Psoas muscle (tissue), 8 donors: ENCODE results near the gene CTU2. TPM values are rescaled to one million over a fixed set of nuclear protein-coding genes. Genes with fewer than 3 reads are reported as not detected.

Source experiments
- ATAC-seq, 4 donors: fragments of 200-7000 bp; cut with Tn5 transposase; one replicate each; pipeline ENCODE4 v1.9.1; 2020; ENCODE audit warnings: moderate library complexity in 3 of 4, mild to moderate bottlenecking in 2 of 4
- DNase-seq, 2 donors: peaks; one replicate each; pipeline ENCODE4 v3.0.0-alpha.2; 2020
- H3K27ac ChIP-seq: fragments of 200-600 bp; one replicate; pipeline ENCODE4 v1.8.0; 2022
- H3K27me3 ChIP-seq, 3 donors: fragments of 200-600 bp in 1 of 3; one replicate each; pipeline versions ENCODE4 v1.6.1 to v1.8.0; 2013 to 2022; ENCODE audit warnings: low read length in 2 of 3, mild to moderate bottlenecking in 2 of 3, moderate library complexity in 1 of 3; ENCODE audit not compliant: insufficient read depth in 3 of 3
- H3K36me3 ChIP-seq, 2 donors: fragments of 200-600 bp in 1 of 2; one replicate each; pipeline versions ENCODE4 v1.6.1 to v1.8.0; 2013 to 2022; ENCODE audit warnings: low read depth in 1 of 2, mild to moderate bottlenecking in 1 of 2, moderate library complexity in 1 of 2; ENCODE audit not compliant: insufficient read depth in 1 of 2
- H3K4me1 ChIP-seq: fragments of 200-600 bp; one replicate; pipeline ENCODE4 v1.8.0; 2022
- H3K4me3 ChIP-seq: fragments of 200-600 bp; one replicate; pipeline ENCODE4 v1.8.0; 2022; ENCODE audit warnings: mild to moderate bottlenecking
- H3K9me3 ChIP-seq: fragments of 200-600 bp; one replicate; pipeline ENCODE4 v1.8.0; 2022
- CTCF ChIP-seq: fragments of 200-600 bp; IDR thresholded peaks from one replicate; pipeline ENCODE4 v1.8.0; 2022; ENCODE audit warnings: antibody characterized with exemption
- WGBS, 3 donors: extraction: QIAGEN DNeasy Blood & Tissue Kit; methylation state at CpG; one replicate each; pipeline versions ENCODE4 v1.1.6 to v1.1.7; 2013; 5-methylcytosine and 5-hydroxymethylcytosine counted together
- intact Hi-C, 2 donors: fragments of 100-400 bp; cut with DNase I; formaldehyde crosslinking; loops; one replicate each; pipeline versions ENCODE4 v1.11.0 to v1.14.2; 2022
- polyA plus RNA-seq, 3 donors: library from polyadenylated mRNA; stranded (reverse); fragments of 200-250 nt; gene quantifications; one replicate each; pipeline ENCODE4 v1.2.3, GENCODE V29; 2013
- total RNA-seq, 4 donors: library from RNA; stranded (reverse); fragmentation: NEBNext Ultra II Directional in 2 of 4; extraction: Animal tissue kit (Norgen Biotek cat#: 25700) in 2 of 4; gene quantifications; one replicate each; pipeline versions ENCODE4 v1.2.1 to v1.2.4, GENCODE V29; 2021 to 2023
- donor health status: healthy with polysubstance abuse.
- donor health status: DM: no; HTN: no; CAD: no; lungs with moderate emphysema.
- donor health status: Bipolar disorder and iron deficiency.
- donor health status: healthy.
- donor health status: DM: yes; HTN: yes; CAD: no.
- donor health status: DM: no; HTN: no; CAD: no.
- donor health status: DM: no; HTN: no; CAD: no.
- donor health status: DM: yes; HTN: yes; CAD: no.

CTU2 gene
- total and polyA plus RNA-seq, 7 donors: 12.4 to 24.1 (median 20.2) TPM

GRCh38 chr16:88760424-88761142 is 54.3 kb downstream of the CTU2 start:
- H3K9me3 ChIP-seq: no peaks in the 10 kb centered on the region
- DNase-seq (no peak), ATAC-seq (no peak)
- H3K36me3 ChIP-seq: no peaks in the 10 kb centered on the region
- peaks cover 0 to 12% (median 8%) of the 10 kb centered on the region in 3 donors for H3K27me3 ChIP-seq
- TF ChIP-seq CTCF: no peak
- H3K4me1 ChIP-seq: no peaks in the 10 kb centered on the region
- H3K27ac ChIP-seq: no peak overlapping the region
- 75 to 78% (median 78%) methylated on average over 23 to 24 of the region's 24 CpGs for WGBS, 3 donors
- no peak overlapping the region for H3K4me3 ChIP-seq
- intact Hi-C loops: no loop called here

DNA sequence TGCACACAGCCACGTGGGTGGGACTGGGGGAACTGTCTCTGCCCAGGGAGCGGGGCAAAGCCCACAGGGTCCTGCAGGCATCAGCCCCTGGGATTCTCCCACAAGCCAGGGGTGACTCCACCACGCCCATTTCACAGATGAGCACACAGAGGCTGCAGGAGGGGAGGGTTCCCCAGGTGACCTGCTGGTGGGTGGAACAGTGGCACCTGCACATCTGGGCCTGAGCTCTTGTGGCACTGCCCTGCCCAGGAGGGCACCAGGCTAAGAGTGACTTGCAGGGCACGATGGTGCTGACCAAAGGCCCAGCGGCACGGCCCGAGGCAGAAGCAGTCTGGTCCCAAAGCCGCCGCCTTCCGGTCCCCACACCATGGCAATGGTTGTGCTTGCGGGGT is 54.8 kb downstream of the CTU2 start:
- intact Hi-C loops: no loop called here
- Histone ChIP-seq H3K27ac (no peak overlapping the region), H3K36me3 (no peaks in the 10 kb centered on the region), H3K27me3 (peaks cover 0 to 8% (median 7%) of the 10 kb centered on the region in 3 donors), H3K9me3 (no peaks in the 10 kb centered on the region), H3K4me3 (no peak overlapping the region), H3K4me1 (no peaks in the 10 kb centered on the region)
- WGBS, 3 donors: 86 to 97% (median 92%) methylated on average over 11 of the region's 11 CpGs
- no peak for TF ChIP-seq CTCF
- DNase-seq (no peak), ATAC-seq (no peak)

DNA sequence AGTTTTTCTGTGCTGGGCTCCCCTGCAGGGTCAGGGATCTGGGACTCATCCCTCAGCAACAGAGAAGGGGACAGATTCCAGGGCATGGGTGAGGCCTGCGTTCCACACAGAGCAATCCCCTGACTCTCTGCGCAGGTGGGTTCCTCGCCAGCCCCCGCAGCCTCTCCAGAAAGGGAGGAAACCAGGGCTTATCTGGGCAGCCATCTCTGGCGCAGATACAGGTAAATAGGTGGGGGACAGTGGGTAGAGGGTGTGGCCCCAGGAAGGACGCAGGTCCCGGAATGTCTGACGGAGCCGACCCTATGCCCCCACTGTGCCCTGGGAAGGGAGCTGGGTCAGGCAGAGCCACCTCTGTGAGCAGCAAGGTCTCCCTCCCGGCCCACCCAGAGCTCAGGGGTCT is 55.5 kb downstream of the CTU2 start:
- ATAC-seq (no peak), DNase-seq (no peak)
- intact Hi-C loops: no loop called here
- no peaks in the 10 kb centered on the region for H3K36me3 ChIP-seq
- H3K9me3 ChIP-seq: no peaks in the 10 kb centered on the region
- no peak for TF ChIP-seq CTCF
- 64 to 82% (median 72%) methylated on average over 10 of the region's 10 CpGs for whole genome bisulfite sequencing, 3 donors
- no peak overlapping the region for H3K27ac ChIP-seq
- H3K4me1 ChIP-seq: no peaks in the 10 kb centered on the region
- no peak overlapping the region for H3K4me3 ChIP-seq
- H3K27me3 ChIP-seq: peaks cover 0 to 8% (median 7%) of the 10 kb centered on the region in 3 donors

- Histone ChIP-seq H3K4me3 (no peak overlapping the region), H3K4me1 (no peaks in the 10 kb centered on the region), H3K27me3 (peaks cover 0 to 8% (median 7%) of the 10 kb centered on the region in 3 donors), H3K27ac (no peak overlapping the region), H3K9me3 (no peaks in the 10 kb centered on the region), H3K36me3 (no peaks in the 10 kb centered on the region)
- no peak for TF ChIP-seq CTCF
- DNase-seq (no peak), ATAC-seq (no peak)
- WGBS, 3 donors: 71 to 81% (median 72%) methylated on average over 14 to 16 of the region's 16 CpGs
- intact Hi-C loops: no loop called here
Measured at GRCh38 chr16:88762258-88762870, 56.1 kb downstream of the CTU2 start.
